ENCODE results near the gene APBA1. TPM values are rescaled to one million over a fixed set of nuclear protein-coding genes. Genes with fewer than 3 reads are reported as not detected.

APBA1 gene
- total and polyA plus RNA-seq, 2 of the 4 experiments (the other 2 are of a cell fraction), result 3.8 to 5.1 TPM

DNA sequence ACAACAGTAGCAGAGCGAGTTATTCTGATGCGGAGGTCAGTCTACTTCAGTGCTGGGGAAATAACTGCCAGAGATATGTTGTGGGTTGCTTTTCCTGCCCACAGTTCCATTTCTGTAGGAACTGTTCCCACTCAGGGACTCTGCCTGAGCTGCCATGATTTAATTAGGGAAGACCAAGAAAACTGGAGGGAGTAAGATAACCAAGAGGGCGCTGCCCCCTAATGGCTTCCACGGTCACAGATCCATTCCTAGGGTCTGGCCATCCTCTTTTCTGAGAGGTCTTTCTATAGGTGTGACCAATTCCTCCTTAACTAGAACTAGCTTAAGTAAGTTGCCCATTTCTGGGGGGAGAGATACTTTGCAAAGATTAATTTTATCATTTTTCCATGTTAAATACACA is 125.9 kb downstream of the APBA1 start:
- no TSS peak for BruUV-seq (replicated peaks)
- Histone ChIP-seq H3K9me3 (ENCODE audit: control insufficient read depth, insufficient read depth, low read length) (no peaks in the 10 kb centered on the region), H3K79me1 (ENCODE audit: low read depth in 1 of 2, low read length in 2 of 2) (no peaks in the 10 kb centered on the region; a peak in 1 of 4 replicates), H2AFZ (replicated peaks; ENCODE audit: low read length, poor library complexity) (no peak overlapping the region), H3K18ac (ENCODE audit: low read depth, low read length) (no peak overlapping the region), H3K9me1 (ENCODE audit: insufficient read depth, low read length) (no peaks in the 10 kb centered on the region), H3K14ac (replicated peaks; ENCODE audit: low read depth, low read length) (no peak overlapping the region), H3K27me3 (ENCODE audit: control insufficient read depth, insufficient read depth, low read length) (no peaks in the 10 kb centered on the region), H4K5ac (ENCODE audit: low read depth, low read length) (no peak overlapping the region), H2BK15ac (ENCODE audit: low read depth, low read length) (no peak overlapping the region), H3K4me2 (ENCODE audit: low read depth, low read length) (no peak overlapping the region), H2BK5ac (ENCODE audit: low read depth, low read length, poor library complexity, severe bottlenecking) (no peak overlapping the region), H2AK9ac (replicated peaks; ENCODE audit: low read depth, low read length, poor library complexity) (no peak overlapping the region), H3K4me3 (ENCODE audit: insufficient read depth, low read depth, low read length) (no peak overlapping the region), H4K20me1 (ENCODE audit: insufficient read depth, low read length) (no peaks in the 10 kb centered on the region; the same call in 1 of the 2 replicates), H3K4me1 (ENCODE audit: control insufficient read depth, insufficient read depth, low read length) (no peaks in the 10 kb centered on the region), H3K9ac (ENCODE audit: low read depth, low read length) (no peak overlapping the region), H2AK5ac (ENCODE audit: low read depth, low read length) (no peak overlapping the region), H3K4ac (ENCODE audit: low read depth, low read length) (no peak overlapping the region), H4K8ac (ENCODE audit: low read depth in 2 of 2, low read length in 2 of 2) (no peak overlapping the region), H2BK120ac (ENCODE audit: low read depth, low read length) (no peak overlapping the region), H3K56ac (ENCODE audit: extremely low read depth, insufficient read depth, low read length) (no peak overlapping the region), H3K27ac (ENCODE audit: insufficient read depth, low read length) (no peak overlapping the region), H4K91ac (ENCODE audit: insufficient read depth, low read depth, low read length) (no peak overlapping the region), H2BK20ac (ENCODE audit: low read depth, low read length) (no peak overlapping the region), H3K36me3 (ENCODE audit: control insufficient read depth, insufficient read depth, low read length) (no peaks in the 10 kb centered on the region), H3K23ac (ENCODE audit: low read depth, low read length) (no peak overlapping the region)
- TF ChIP-seq, protein P1, sequence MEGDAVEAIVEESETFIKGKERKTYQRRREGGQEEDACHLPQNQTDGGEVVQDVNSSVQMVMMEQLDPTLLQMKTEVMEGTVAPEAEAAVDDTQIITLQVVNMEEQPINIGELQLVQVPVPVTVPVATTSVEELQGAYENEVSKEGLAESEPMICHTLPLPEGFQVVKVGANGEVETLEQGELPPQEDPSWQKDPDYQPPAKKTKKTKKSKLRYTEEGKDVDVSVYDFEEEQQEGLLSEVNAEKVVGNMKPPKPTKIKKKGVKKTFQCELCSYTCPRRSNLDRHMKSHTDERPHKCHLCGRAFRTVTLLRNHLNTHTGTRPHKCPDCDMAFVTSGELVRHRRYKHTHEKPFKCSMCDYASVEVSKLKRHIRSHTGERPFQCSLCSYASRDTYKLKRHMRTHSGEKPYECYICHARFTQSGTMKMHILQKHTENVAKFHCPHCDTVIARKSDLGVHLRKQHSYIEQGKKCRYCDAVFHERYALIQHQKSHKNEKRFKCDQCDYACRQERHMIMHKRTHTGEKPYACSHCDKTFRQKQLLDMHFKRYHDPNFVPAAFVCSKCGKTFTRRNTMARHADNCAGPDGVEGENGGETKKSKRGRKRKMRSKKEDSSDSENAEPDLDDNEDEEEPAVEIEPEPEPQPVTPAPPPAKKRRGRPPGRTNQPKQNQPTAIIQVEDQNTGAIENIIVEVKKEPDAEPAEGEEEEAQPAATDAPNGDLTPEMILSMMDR (conservative IDR thresholded peaks at IDR 0.05; ENCODE audit: low read depth, low read length), result peak; percentile 40
- TF ChIP-seq RCOR1 (IDR thresholded peaks at IDR 0.05; ENCODE audit: insufficient replicate concordance, low read length), result no peak
- TF ChIP-seq RAD21 (IDR thresholded peaks at IDR 0.05; ENCODE audit: low read length), result peak; percentile 47
- TF ChIP-seq POLR2A (IDR thresholded peaks at IDR 0.05; ENCODE audit: low read depth, low read length), result no peak
- no CpG with 5 or more reads among the region's 4 CpGs for WGBS, 2 experiments (ENCODE audit: extremely low coverage in 2 of 2, insufficient read length in 1 of 2)
- CTCF ChIA-PET, result interaction anchor here (0.6 to 4.1 kb wide), 4 partner anchors 8 to 296 kb away, joined by 3 to 17 read pairs (median 3); no protein-coding TSS in a partner anchor
- in situ Hi-C loops (cut with MboI; ENCODE audit: low sequenced_read_pairs), result no loop called here
- DNase-seq, result peak; percentile 25
- dilution Hi-C loops (cut with HindIII; ENCODE audit: low sequenced_read_pairs, unreplicated experiment), result no loop called here
- peak; percentile 69 for ATAC-seq (ENCODE audit: low read depth)
- POLR2A ChIA-PET (ENCODE audit: unreplicated experiment), result no interaction called here
- intact Hi-C loops (cut with micrococcal nuclease), result loop anchor here (2.0 to 5.0 kb wide), 2 partner anchors 333 to 494 kb away; no protein-coding TSS in a partner anchor

All from IMR-90 (cell line).